Activated effector memory CD4-positive, alpha-beta T cell treated with Interleukin-2 at 50 U/mL for 16 hours (primary cell): Measurements from ENCODE around the gene TPCN2.
"Not testable (repeated sequence)": the region's sequence is repeated elsewhere in the genome, so short reads cannot be mapped to it uniquely, and the experiment has no call there.

Experiments used
- DNase-seq: peaks from one replicate; pipeline ENCODE4 v3.0.0-alpha.2; 2020

TPCN2 gene

GRCh38 chr11:69048694-69049489, at the start of gene TPCN2:
TPCN2 (plus strand) TSS chr11:69048932; CDS start chr11:69048998, 66 bp downstream.
- DNase-seq, result peak; percentile 88

- DNase-seq, result no peak
Observed at GRCh38 chr11:68999093-68999747, 49.5 kb upstream of the TPCN2 start.

- not testable (repeated sequence) for DNase-seq
Observed at GRCh38 chr11:68999748-69000355, 48.9 kb upstream of the TPCN2 start.

- DNase-seq, result no peak
Observed at GRCh38 chr11:69000391-69000790, 48.3 kb upstream of the TPCN2 start.

- no peak for DNase-seq
Observed at GRCh38 chr11:69000831-69001242, 47.9 kb upstream of the TPCN2 start.

- DNase-seq, result no peak
Observed at GRCh38 chr11:69001243-69002081, 47.3 kb upstream of the TPCN2 start.

- DNase-seq, result no peak
Observed at GRCh38 chr11:69002110-69002569, 46.6 kb upstream of the TPCN2 start.

GRCh38 chr11:69002570-69003231, 46.0 kb upstream of the TPCN2 start:
- DNase-seq, result no peak

GRCh38 chr11:69003301-69003865, 45.3 kb upstream of the TPCN2 start:
- DNase-seq, result no peak

- no peak for DNase-seq
Observed at GRCh38 chr11:69003866-69004367, 44.8 kb upstream of the TPCN2 start.

GRCh38 chr11:69004411-69005182, 44.1 kb upstream of the TPCN2 start:
- DNase-seq, result no peak

GRCh38 chr11:69005183-69005630, 43.5 kb upstream of the TPCN2 start:
- DNase-seq, result no peak

- DNase-seq, result no peak
Observed at GRCh38 chr11:69005631-69006368, 42.9 kb upstream of the TPCN2 start.

- no peak for DNase-seq
Observed at GRCh38 chr11:69006816-69007215, 41.9 kb upstream of the TPCN2 start.

GRCh38 chr11:69007975-69008381, 40.8 kb upstream of the TPCN2 start:
- no peak for DNase-seq

- no peak for DNase-seq
Observed at GRCh38 chr11:69008737-69009440, 39.8 kb upstream of the TPCN2 start.

- DNase-seq, result no peak
Observed at GRCh38 chr11:69009441-69010211, 39.1 kb upstream of the TPCN2 start.

- no peak for DNase-seq
Observed at GRCh38 chr11:69010361-69010891, 38.3 kb upstream of the TPCN2 start.
